Esophagus squamous epithelium (tissue), 4 donors: Measurements from ENCODE around the gene DPP9.

Source experiments
- POLR2A ChIP-seq, 4 donors: fragments of 450-650 bp; IDR thresholded peaks; one replicate each; pipeline ENCODE4 v1.6.1; 2017; ENCODE audit warnings: antibody characterized with exemption in 4 of 4, mild to moderate bottlenecking in 4 of 4, moderate library complexity in 3 of 4
- TF ChIP-seq, protein P1 (sequence below), 6 experiments: fragments of 450-650 bp in 4 of 6; fragments of 200-600 bp in 2 of 6; sonication (generic) in 2 of 6; IDR thresholded peaks; one replicate each; pipeline ENCODE4 v1.5.1; 2016 to 2019; ENCODE audit warnings: antibody characterized with exemption in 6 of 6, mild to moderate bottlenecking in 4 of 6, moderate library complexity in 4 of 6

DNA sequence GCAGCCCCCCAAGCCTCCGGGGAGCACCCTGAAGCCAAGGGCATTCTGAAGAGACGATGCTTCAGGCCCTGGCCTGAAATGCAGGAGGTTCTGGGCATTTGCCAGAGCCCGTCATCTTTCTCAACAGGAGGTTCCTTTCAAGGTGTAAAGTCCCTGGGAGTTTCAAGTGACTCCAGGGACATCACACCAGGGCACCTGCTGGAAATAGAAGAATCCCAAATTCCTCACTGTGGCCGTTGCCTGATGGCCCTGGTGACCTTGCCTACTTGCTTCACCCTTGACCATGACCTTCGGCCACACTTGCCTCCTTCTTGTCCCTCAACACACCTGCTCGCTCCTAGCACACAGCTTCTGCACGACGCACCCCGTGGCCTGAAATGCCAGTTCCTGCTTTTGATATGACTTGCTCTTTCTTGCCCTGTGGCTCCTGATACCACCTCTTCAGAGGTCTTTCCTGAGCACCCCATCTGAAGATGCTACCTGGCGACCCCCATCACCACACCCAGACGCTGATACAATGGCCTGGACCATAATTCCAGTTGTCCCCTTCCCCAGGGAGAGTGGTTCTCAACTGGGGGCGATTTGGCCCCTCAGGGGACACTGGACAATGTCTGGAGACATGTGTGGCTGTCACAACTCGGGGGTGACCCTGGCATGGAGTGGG is 3.5 kb downstream of the DPP9 start:
- TF ChIP-seq POLR2A (IDR thresholded peaks at IDR 0.05): no peak
- TF ChIP-seq, protein P1, sequence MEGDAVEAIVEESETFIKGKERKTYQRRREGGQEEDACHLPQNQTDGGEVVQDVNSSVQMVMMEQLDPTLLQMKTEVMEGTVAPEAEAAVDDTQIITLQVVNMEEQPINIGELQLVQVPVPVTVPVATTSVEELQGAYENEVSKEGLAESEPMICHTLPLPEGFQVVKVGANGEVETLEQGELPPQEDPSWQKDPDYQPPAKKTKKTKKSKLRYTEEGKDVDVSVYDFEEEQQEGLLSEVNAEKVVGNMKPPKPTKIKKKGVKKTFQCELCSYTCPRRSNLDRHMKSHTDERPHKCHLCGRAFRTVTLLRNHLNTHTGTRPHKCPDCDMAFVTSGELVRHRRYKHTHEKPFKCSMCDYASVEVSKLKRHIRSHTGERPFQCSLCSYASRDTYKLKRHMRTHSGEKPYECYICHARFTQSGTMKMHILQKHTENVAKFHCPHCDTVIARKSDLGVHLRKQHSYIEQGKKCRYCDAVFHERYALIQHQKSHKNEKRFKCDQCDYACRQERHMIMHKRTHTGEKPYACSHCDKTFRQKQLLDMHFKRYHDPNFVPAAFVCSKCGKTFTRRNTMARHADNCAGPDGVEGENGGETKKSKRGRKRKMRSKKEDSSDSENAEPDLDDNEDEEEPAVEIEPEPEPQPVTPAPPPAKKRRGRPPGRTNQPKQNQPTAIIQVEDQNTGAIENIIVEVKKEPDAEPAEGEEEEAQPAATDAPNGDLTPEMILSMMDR (IDR thresholded peaks at IDR 0.05): no peak
